Ovary (tissue), 9 donors: ENCODE data around the gene ADAM10. TPM values are rescaled to one million over a fixed set of nuclear protein-coding genes. Genes with fewer than 3 reads are reported as not detected.
"Not testable (repeated sequence)": the region's sequence is repeated elsewhere in the genome, so short reads cannot be mapped to it uniquely, and the experiment has no call there.

Source experiments
- DNase-seq, 5 donors: peaks; one replicate each; pipeline ENCODE4 v3.0.0-alpha.2; 2019 to 2020
- H3K27ac ChIP-seq, 2 donors: fragments of 200-600 bp; one replicate each; pipeline versions ENCODE4 v1.5.1 to v1.8.0; 2019 to 2022
- H3K27me3 ChIP-seq: fragments of 200-600 bp; one replicate; pipeline ENCODE4 v1.8.0; 2022
- H3K36me3 ChIP-seq: fragments of 200-600 bp; sonication (generic); one replicate; pipeline ENCODE4 v1.5.1; 2019
- H3K4me1 ChIP-seq: one replicate; pipeline ENCODE4 v1.8.1; 2013; ENCODE audit warnings: mild to moderate bottlenecking, moderate library complexity; ENCODE audit not compliant: insufficient read depth
- H3K4me3 ChIP-seq: fragments of 200-600 bp; sonication (generic); one replicate; pipeline ENCODE4 v1.5.1; 2017
- H3K9me3 ChIP-seq, 2 donors: fragments of 200-600 bp in 1 of 2; sonication (generic) in 1 of 2; one replicate each; pipeline versions ENCODE4 v1.5.1 to v1.8.1; 2013 to 2019; ENCODE audit warnings: mild to moderate bottlenecking in 1 of 2, moderate library complexity in 1 of 2
- EP300 ChIP-seq: sonication (generic); formaldehyde crosslinking; IDR thresholded peaks from one replicate; pipeline ENCODE4 v1.6.1; 2017; ENCODE audit warnings: antibody characterized with exemption
- POLR2A ChIP-seq: fragments of 450-650 bp; IDR thresholded peaks from one replicate; pipeline ENCODE4 v1.6.1; 2017; ENCODE audit warnings: antibody characterized with exemption, mild to moderate bottlenecking, moderate library complexity
- WGBS, 3 donors: extraction: QIAGEN DNeasy Blood & Tissue Kit in 1 of 3; methylation state at CpG; one replicate each; pipeline versions ENCODE4 v1.1.5 to v1.1.7; 2013 to 2017; 5-methylcytosine and 5-hydroxymethylcytosine counted together
- intact Hi-C, 4 donors: fragments of 100-400 bp; cut with DNase I; formaldehyde crosslinking; loops; one replicate each; pipeline versions ENCODE4 v1.11.0 to v1.15.1; 2022 to 2023
- polyA plus RNA-seq, 2 donors: library from polyadenylated mRNA; stranded (reverse); fragments of 200-250 nt in 1 of 2; fragments of 350-450 nt in 1 of 2; fragmentation: Illumina TruSeq in 1 of 2; extraction: RNeasy Lipid Tissue Mini Kit (QIAGEN cat#74804) in 1 of 2; gene quantifications; one replicate each; pipeline ENCODE4 v1.2.3, GENCODE V29; 2013 to 2014
- total RNA-seq, 7 donors: library from RNA; depleted of rRNA in 2 of 7; stranded (reverse); fragments of >200 nt in 2 of 7; fragmentation: NEBNext Ultra II Directional in 3 of 7; extraction: Animal tissue kit (Norgen Biotek cat#: 25700) in 3 of 7; gene quantifications; one replicate each; pipeline versions ENCODE4 v1.1.0 to v1.2.4, GENCODE V29; 2016 to 2023
- TF ChIP-seq, protein P1 (sequence below), 3 donors: fragments of 450-650 bp in 2 of 3; fragments of 200-600 bp in 1 of 3; IDR thresholded peaks; one replicate each; pipeline versions ENCODE4 v1.5.1 to v1.8.0; 2016 to 2022; ENCODE audit warnings: antibody characterized with exemption in 3 of 3, mild to moderate bottlenecking in 1 of 3
- donor health status: DM: no; HTN: no; CAD: no; lungs with moderate emphysema.
- donor health status: DM: no; HTN: no; CAD: no.
- donor health status: Bipolar disorder and iron deficiency.
- donor health status: DM: yes; HTN: yes; CAD: no.
- donor health status: DM: no; HTN: no; CAD: no.
- donor health status: DM: yes; HTN: yes; CAD: no.

Gene ADAM10
- total and polyA plus RNA-seq, 9 donors, result 23.2 to 86.4 (median 63.0) TPM

DNA sequence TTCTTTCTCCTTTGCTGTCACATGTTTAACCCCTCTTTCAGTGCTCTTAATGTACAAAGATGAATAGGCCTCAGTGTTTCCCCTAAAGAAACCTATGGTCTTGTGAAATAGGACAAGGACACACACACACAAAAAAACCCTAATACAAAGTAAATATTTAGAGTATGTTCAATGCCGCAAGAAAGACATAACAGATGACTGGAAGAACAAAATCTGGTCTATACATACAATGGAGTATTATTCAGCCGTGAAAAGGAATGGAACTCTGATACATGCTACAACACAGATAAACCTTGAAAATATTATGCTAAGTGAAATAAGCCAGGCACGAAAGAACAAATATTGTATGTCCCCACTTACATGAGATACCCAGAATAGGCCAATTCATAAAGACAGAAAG, 123.1 kb downstream of the ADAM10 start:
- Histone ChIP-seq H3K27me3 (no peaks in the 10 kb centered on the region), H3K9me3 (no peaks in the 10 kb centered on the region), H3K4me1 (no peaks in the 10 kb centered on the region), H3K4me3 (no peak overlapping the region), H3K27ac (no peak overlapping the region), H3K36me3 (no peaks in the 10 kb centered on the region)
- WGBS, 3 donors, result 92 to 98% (median 96%) methylated on average over 3 of the region's 3 CpGs
- TF ChIP-seq, protein P1, sequence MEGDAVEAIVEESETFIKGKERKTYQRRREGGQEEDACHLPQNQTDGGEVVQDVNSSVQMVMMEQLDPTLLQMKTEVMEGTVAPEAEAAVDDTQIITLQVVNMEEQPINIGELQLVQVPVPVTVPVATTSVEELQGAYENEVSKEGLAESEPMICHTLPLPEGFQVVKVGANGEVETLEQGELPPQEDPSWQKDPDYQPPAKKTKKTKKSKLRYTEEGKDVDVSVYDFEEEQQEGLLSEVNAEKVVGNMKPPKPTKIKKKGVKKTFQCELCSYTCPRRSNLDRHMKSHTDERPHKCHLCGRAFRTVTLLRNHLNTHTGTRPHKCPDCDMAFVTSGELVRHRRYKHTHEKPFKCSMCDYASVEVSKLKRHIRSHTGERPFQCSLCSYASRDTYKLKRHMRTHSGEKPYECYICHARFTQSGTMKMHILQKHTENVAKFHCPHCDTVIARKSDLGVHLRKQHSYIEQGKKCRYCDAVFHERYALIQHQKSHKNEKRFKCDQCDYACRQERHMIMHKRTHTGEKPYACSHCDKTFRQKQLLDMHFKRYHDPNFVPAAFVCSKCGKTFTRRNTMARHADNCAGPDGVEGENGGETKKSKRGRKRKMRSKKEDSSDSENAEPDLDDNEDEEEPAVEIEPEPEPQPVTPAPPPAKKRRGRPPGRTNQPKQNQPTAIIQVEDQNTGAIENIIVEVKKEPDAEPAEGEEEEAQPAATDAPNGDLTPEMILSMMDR (IDR thresholded peaks at IDR 0.05), result no peak
- TF ChIP-seq EP300 (no peak), POLR2A (no peak)
- DNase-seq, result no peak
- intact Hi-C loops, result no loop called here

DNA sequence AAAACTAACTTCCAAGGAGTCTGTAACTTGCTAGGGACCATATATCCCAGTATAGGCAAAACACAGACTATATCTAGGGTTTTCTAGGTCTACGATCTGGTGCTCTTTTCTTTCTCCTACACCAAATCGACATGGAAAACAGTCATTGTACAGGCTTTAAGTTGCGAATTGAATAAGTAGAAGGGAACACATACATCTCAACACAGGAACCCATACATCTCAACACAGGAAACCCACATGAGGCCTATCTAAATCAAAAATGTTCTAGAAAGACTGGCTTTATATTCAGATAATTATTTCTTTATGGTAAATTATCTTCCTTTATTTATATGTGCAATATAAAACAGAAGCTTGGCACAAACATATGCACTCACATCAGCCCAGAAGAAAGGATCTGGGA, 126.6 kb downstream of the ADAM10 start:
- H3K27ac ChIP-seq, result no peak overlapping the region
- TF ChIP-seq POLR2A (no peak), EP300 (no peak)
- no peaks in the 10 kb centered on the region for H3K4me1 ChIP-seq
- no peak overlapping the region for H3K4me3 ChIP-seq
- no peaks in the 10 kb centered on the region for H3K9me3 ChIP-seq
- DNase-seq, result no peak
- H3K27me3 ChIP-seq, result no peaks in the 10 kb centered on the region
- WGBS, 3 donors, result 89 to 95% (median 94%) methylated on average over 3 of the region's 3 CpGs
- intact Hi-C loops, result no loop called here
- no peaks in the 10 kb centered on the region for H3K36me3 ChIP-seq

DNA sequence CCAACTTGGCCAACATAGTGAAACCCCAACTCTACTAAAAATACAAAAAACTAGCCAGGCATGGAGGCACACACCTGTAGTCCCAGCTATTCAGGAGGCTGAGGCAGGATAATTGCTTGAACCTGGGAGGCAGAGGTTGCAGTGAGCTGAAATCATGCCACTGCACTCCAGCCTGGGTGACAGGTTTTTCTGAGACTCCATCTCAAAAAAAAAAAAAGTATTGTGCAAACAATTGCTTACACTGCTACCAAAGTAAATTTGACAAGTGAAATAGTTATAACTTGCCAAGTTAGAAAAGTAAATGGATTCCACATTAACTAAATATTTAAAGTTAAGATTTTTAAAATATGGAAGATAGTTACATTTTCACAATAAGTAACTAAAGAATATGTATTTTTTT, 129.2 kb downstream of the ADAM10 start:
- H3K27me3 ChIP-seq, H3K4me1 ChIP-seq, H3K4me3 ChIP-seq, intact Hi-C loops, H3K36me3 ChIP-seq, H3K9me3 ChIP-seq, H3K27ac ChIP-seq, DNase-seq: not testable (repeated sequence)

DNA sequence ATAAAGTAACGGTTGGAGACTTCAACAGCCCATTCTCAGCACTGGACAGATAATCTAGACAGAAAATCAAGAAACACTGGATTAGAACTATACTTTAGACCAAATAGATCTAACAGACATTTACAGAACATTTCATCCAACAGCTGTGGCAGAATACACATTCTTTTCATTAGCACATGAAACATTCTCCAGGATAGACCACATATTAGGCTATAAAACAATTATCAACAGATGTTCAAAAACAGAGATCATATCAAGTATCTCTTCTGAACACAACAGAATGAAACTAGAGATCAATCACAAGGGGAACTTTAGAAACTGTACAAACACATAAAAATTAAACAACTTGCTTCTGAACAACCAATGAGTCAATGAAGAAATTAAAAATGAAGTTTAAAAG, 133.3 kb downstream of the ADAM10 start:
- TF ChIP-seq POLR2A (no peak), EP300 (no peak)
- TF ChIP-seq, protein P1 (IDR thresholded peaks at IDR 0.05), result no peak
- Histone ChIP-seq H3K4me3 (no peak overlapping the region), H3K9me3 (peaks cover 0 to 2% of the 10 kb centered on the region in 2 donors), H3K27me3 (no peaks in the 10 kb centered on the region), H3K4me1 (no peaks in the 10 kb centered on the region), H3K36me3 (no peaks in the 10 kb centered on the region), H3K27ac (no peak overlapping the region)
- intact Hi-C loops, result no loop called here
- no peak for DNase-seq
- 91 to 98% (median 95%) methylated on average over 1 of the region's 1 CpG for WGBS, 3 donors

DNA sequence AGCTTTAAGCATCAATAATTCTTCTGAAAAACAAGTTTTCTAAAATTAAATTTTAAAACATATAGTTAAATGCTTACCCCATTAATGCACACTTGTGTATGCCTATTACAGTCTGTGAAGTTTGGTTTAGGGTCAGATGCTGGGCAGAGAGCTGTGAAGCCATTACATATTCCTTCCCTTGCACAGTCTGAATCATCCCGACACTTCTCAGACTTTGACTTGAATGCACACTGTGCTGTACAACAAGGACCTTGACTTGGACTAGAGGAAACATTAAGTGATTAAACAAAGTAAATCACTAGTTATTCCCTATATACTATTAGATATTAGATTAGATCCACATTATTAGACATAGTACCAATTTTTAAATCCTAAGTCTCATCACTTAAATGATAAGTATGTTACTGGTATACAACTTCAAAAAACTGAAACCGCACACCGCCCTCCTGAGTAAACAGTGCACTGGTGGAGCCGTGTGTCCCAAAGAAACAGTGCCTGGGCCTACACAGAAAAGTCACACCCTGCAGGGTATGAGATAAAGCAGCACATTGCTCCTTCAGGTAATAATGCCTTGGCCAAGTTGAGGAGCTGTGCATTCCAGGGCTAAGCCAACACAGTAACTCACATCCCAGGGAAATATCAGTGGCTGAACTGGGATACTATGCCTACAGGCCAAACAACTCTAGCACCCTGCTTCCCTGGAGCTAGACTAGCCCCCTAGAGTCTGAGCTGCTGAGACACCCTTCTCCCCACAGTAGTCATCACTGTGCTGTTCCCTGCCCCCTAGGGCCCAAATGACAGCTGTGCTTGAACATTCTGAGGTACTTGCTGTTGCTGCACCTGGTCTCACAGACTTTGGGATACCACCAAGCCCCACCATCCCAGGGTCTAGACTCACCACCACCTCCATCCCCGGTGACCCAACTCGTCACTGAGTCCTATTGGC, 137.5 kb downstream of the ADAM10 start:
- TF ChIP-seq, protein P1 (IDR thresholded peaks at IDR 0.05), result no peak
- no peak for TF ChIP-seq POLR2A
- TF ChIP-seq EP300, result no peak
- peaks cover 3% of the 10 kb centered on the region for H3K4me1 ChIP-seq
- no peaks in the 10 kb centered on the region for H3K36me3 ChIP-seq
- intact Hi-C loops, result no loop called here
- H3K27ac ChIP-seq, result no peak overlapping the region
- no peak overlapping the region for H3K4me3 ChIP-seq
- 93 to 96% (median 96%) methylated on average over 6 of the region's 6 CpGs for WGBS, 3 donors
- H3K27me3 ChIP-seq, result no peaks in the 10 kb centered on the region
- no peak for DNase-seq
- peaks cover 0 to 2% of the 10 kb centered on the region in 2 donors for H3K9me3 ChIP-seq
